ENCODE results near the gene FMNL1.

Gene FMNL1

GRCh38 chr17:45223539-45224528, 2.1 kb downstream of the FMNL1 start:
- DNase-seq (ENCODE audit: low spot score): no peak

- no peak for DNase-seq (ENCODE audit: low spot score)
Observed at GRCh38 chr17:45224671-45225050, 3.0 kb downstream of the FMNL1 start.

GRCh38 chr17:45225051-45225700, 3.5 kb downstream of the FMNL1 start:
- DNase-seq (ENCODE audit: low spot score): no peak

GRCh38 chr17:45225964-45226530, 4.4 kb downstream of the FMNL1 start:
- no peak for DNase-seq (ENCODE audit: low spot score)

- DNase-seq (ENCODE audit: low spot score): no peak
Observed at GRCh38 chr17:45226576-45226975, 4.9 kb downstream of the FMNL1 start.

GRCh38 chr17:45227101-45227925, 5.6 kb downstream of the FMNL1 start:
- peak; percentile 23 for DNase-seq (ENCODE audit: low spot score)

DNA sequence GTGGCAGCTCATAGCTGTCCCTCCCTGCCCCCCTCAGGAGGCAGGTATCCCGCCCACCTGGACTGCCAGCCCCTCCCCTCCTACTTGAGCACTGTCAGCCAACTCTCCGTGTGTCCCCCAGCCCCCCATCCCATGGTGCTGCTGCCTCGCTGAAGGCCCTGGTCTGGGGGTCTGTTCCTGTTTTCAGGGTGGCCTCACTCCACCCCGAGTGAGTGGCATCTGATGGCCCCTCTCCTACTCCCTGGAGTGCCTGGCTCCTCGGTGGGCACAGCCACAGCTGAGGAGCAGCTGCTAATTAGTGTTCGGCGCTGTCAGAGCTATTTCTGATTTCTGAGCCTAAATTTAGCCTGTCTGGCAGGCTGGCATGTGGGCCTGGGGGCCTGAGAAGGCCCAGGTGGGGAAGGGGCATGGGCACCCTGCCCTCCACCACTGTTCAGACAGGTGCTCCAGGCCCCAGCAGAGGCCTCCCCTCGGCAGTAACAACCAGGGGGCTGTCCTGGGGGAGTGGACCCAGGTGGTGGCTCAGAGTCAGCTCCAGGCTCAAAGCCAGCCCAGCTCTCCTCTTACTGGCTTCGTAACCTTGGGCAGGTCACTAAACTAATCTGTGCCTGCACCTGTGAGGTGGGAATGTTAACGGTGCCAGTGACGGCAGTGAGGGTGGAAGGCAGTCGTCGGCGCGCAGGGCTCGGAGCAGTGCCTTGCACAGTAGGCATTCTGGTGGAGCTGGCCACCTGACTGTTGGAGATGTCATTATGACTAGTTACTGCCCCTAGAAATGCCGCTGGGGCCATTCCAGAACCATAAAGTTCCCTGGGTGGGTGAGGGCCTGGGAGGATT, 6.5 kb downstream of the FMNL1 start:
- no peak for DNase-seq (ENCODE audit: low spot score)

DNA sequence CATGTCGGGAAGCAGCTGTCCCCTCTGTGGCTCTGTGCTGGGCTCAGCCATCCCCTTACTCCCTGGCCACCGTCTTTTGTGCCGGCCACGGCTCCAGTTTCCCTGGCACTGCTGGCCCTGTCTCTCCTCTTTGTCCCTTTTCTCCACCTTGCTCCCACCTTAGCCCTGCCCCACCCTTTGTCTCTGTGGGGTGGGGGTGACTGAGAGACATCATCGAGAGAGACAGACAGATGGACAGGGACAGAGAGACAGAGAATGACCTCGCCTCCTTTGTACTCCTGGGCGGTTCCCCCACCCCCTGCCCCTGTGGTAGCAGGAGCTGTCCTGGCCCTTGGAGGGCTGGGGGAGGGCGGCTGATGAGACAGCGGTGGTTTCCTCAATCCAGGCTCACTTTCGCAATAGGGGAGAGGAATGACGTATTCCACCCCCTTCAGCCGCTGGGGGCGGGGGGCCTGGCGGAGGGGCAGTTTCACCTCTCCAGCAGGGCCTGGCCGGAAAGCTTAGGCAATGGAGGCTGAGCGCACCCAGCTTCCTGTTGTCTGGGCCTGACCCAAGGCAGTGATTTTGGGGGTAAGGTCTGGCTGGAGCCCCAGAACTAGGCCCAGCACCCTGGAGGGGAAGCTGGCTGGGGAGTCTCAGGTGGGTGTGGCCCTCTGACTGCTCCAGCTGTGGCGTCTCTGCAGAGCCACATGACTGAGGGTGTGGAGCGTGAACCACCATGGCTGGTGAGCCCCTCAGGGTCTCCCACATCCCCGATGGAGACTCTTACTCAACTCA, 7.3 kb downstream of the FMNL1 start:
- DNase-seq (ENCODE audit: low spot score): no peak

- DNase-seq (ENCODE audit: low spot score): no peak
Observed at GRCh38 chr17:45229681-45230409, 8.2 kb downstream of the FMNL1 start.

DNA sequence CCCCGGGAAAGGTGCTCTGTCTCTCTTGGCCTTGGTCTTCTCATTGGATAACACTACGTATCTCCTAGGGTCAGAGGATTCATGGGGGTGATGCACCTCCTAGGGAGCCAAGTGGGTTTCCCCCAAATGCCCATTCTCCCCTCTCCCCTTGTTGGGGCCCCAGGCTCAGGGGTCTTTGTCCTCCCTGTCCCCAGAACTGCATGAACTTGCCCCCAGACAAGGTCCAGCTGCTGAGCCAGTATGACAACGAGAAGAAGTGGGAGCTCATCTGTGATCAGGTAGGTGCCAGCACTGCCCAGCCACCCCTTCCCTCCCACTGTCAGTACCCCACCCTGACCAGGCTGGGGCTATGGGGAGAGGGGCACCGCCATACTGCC, 8.7 kb downstream of the FMNL1 start:
- no peak for DNase-seq (ENCODE audit: low spot score)

DNA sequence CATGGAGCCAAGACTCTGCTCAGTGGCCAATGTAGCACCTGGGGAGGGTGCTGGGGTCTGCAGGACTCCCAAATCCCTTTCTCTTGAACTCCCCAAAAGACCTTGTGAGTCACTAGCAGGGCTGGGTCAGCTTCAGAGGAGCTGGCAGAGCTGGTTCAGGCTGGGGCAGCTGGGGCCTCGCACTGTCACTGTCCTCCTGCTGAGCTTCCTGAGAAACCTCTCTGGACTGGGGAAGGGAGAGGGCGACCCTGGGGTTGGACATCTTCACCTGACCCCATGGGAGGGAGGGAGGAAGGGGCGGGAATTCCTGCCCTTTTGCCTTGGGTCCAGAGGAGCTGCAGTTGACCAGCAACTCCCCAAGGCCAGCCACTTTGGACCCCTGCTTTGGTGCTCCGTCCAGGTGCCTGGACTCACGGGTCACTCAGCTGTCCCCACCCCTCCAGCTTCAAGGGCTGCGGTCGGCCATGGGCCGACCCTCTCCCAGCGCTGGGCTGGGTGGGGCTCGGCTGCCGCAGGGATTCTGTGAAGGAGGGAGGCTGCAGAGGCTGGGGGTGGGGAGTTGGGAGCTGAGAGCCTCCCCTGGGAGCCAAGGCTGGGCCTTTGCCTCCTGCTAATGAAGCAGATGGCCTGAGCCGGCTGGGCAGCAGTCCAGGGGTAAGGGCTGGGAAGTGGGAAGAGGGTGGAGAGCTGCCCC, 9.2 kb downstream of the FMNL1 start:
- DNase-seq (ENCODE audit: low spot score): no peak

- no peak for DNase-seq (ENCODE audit: low spot score)
Observed at GRCh38 chr17:45231481-45232116, 9.9 kb downstream of the FMNL1 start.

DNA sequence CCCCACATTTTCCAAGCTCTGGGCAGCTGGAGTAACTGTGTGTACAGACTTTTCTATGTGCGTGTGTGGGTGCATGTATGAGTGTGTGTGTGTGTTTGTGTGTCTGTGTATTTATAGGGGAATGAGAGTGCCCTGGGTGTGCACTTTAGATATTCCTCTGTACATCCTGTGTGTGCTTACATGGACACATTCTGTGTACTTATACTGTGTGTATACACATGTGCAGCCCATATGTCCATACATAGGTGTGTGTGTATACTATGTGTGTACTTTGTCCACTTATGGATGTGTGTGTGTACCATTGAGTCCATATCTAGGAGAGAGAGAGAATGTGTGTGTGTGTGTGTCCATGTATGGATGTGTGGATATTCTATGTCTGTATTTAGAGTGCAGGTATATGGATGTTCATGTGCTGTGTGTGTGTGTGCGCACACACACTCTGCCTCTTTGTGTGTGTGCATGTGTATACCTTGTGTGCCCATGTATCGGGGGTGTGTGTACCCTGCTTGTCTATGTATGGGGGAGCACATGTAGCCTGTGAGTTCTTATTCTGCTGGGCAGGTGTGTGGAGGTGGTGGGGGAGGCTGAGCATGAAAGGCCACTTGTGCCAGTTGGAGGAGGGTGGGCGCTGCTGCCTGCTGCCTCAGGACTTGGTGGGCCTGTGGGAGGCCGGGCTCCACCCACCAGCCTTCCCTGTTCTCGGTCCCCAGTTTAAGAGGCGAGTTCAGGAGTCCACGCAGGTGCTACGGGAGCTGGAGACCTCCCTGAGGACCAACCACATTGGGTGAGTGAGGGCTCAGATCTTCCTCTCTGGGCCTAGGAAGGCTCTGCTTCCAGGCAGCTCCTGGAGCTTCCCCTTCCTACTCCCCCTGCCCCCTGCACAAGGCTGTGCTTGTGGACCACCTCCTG, 11.1 kb downstream of the FMNL1 start:
- DNase-seq (ENCODE audit: low spot score): no peak

DNA sequence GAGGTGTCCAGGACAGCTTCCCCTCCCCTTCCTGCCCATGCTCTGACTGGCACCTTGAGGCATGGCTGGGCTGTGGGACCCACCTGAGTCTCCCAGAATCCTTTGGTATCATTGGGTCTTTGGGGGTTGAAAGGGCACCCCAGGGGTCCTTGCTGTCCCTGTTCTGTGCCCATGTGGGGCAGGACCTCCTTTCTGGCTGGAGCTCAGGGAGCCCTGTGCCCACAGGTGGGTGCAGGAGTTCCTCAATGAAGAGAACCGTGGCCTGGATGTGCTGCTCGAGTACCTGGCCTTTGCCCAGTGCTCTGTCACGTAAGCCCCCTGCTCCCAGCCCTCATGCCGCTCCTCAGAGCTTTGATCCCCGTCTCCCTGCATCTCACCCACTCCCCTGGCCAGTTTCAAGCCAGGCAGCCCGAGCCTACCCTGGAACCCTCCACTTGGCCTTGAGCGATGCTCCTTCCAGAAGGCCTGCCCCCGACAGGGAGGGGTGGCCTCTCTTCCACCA, 11.8 kb downstream of the FMNL1 start:
- no peak for DNase-seq (ENCODE audit: low spot score)

GRCh38 chr17:45234641-45235415, 13.1 kb downstream of the FMNL1 start:
- DNase-seq (ENCODE audit: low spot score): no peak
